Natural killer cell (primary cell): ENCODE results near the gene TRAPPC2. TPM values are rescaled to one million over a fixed set of nuclear protein-coding genes. Genes with fewer than 3 reads are reported as not detected.

Experiments
- ATAC-seq, 3 donors: fragments of 150-1000 bp in 2 of 3; fragments of 200-7000 bp in 1 of 3; cut with Tn5 transposase; 1 replicate in 1 of 3; 2 replicates in 2 of 3; pipeline ENCODE4 v1.10.0; 2021; ENCODE audit warnings: mild to moderate bottlenecking in 2 of 3, moderate library complexity in 2 of 3
- DNase-seq, 2 donors: peaks; one replicate each; pipeline versions ENCODE4 v3.0.0 to v3.0.0-alpha.2; 2013 to 2021; ENCODE audit warnings: mixed read lengths in 1 of 2
- H3K27ac ChIP-seq: one replicate; pipeline ENCODE4 v1.5.1; 2013; ENCODE audit warnings: mild to moderate bottlenecking, low read length
- H3K27me3 ChIP-seq: one replicate; pipeline ENCODE4 v1.6.1; 2013; ENCODE audit warnings: low read length; ENCODE audit not compliant: control insufficient read depth, insufficient read depth
- H3K36me3 ChIP-seq: one replicate; pipeline ENCODE4 v1.6.1; 2013; ENCODE audit warnings: low read length; ENCODE audit not compliant: control insufficient read depth, insufficient read depth
- H3K4me1 ChIP-seq: one replicate; pipeline ENCODE4 v1.6.1; 2013; ENCODE audit warnings: low read length; ENCODE audit not compliant: control insufficient read depth, insufficient read depth
- H3K4me3 ChIP-seq: one replicate; pipeline ENCODE4 v1.5.1; 2013; ENCODE audit warnings: low read length
- H3K9me3 ChIP-seq: one replicate; pipeline ENCODE4 v1.6.1; 2013; ENCODE audit warnings: low read length; ENCODE audit not compliant: control insufficient read depth, insufficient read depth
- H3K27ac Mint-ChIP-seq, 2 donors: one replicate each; pipeline ENCODE4 v1.8.0; 2022; ENCODE audit warnings: mild to moderate bottlenecking in 2 of 2, mixed read lengths in 2 of 2, moderate library complexity in 1 of 2
- H3K27me3 Mint-ChIP-seq, 2 donors: one replicate each; pipeline ENCODE4 v1.8.0; 2022; ENCODE audit warnings: low read depth in 2 of 2, mixed read lengths in 2 of 2
- H3K36me3 Mint-ChIP-seq: one replicate; pipeline ENCODE4 v1.8.0; 2022; ENCODE audit warnings: mixed read lengths
- H3K4me1 Mint-ChIP-seq, 2 donors: one replicate each; pipeline ENCODE4 v1.8.0; 2022; ENCODE audit warnings: mixed read lengths in 2 of 2
- H3K4me3 Mint-ChIP-seq: one replicate; pipeline ENCODE4 v1.8.0; 2022; ENCODE audit warnings: mild to moderate bottlenecking, moderate library complexity, mixed read lengths
- H3K9me3 Mint-ChIP-seq, 2 donors: one replicate each; pipeline ENCODE4 v1.8.0; 2022; ENCODE audit warnings: mixed read lengths in 2 of 2
- WGBS: methylation state at CpG from one replicate; pipeline ENCODE4 v1.1.7; 2013; ENCODE audit warnings: missing lambda C conversion rate; ENCODE audit not compliant: insufficient coverage; 5-methylcytosine and 5-hydroxymethylcytosine counted together
- intact Hi-C: fragments of 100-400 bp; cut with micrococcal nuclease; formaldehyde crosslinking; loops from one replicate; pipeline ENCODE4 v1.14.2; 2022
- total RNA-seq, 4 donors: library from RNA; stranded (reverse); fragments of 120-200 nt in 1 of 4; gene quantifications; one replicate each; pipeline versions ENCODE4 v1.2.3 to v1.2.4, GENCODE V29; 2013 to 2022
- TF ChIP-seq, protein P1 (sequence below): fragments of 200-600 bp; IDR thresholded peaks from one replicate; pipeline ENCODE4 v1.8.0; 2022; ENCODE audit warnings: antibody characterized with exemption

The TRAPPC2 gene
- total RNA-seq, 3 donors from 2014 or later (not counting 1 experiment from before 2014, with no cell fraction given): 24.2 to 63.3 (median 42.4) TPM

GRCh38 chrX:13756381-13756780 lies 22.0 kb upstream of the TRAPPC2 start:
- H3K27ac ChIP-seq: no peak overlapping the region
- DNase-seq (no peak), ATAC-seq (no peak)
- H3K9me3 ChIP-seq: no peaks in the 10 kb centered on the region
- H3K9me3 Mint-ChIP-seq: no peaks in the 10 kb centered on the region
- no peak overlapping the region for H3K4me3 Mint-ChIP-seq
- TF ChIP-seq, protein P1, sequence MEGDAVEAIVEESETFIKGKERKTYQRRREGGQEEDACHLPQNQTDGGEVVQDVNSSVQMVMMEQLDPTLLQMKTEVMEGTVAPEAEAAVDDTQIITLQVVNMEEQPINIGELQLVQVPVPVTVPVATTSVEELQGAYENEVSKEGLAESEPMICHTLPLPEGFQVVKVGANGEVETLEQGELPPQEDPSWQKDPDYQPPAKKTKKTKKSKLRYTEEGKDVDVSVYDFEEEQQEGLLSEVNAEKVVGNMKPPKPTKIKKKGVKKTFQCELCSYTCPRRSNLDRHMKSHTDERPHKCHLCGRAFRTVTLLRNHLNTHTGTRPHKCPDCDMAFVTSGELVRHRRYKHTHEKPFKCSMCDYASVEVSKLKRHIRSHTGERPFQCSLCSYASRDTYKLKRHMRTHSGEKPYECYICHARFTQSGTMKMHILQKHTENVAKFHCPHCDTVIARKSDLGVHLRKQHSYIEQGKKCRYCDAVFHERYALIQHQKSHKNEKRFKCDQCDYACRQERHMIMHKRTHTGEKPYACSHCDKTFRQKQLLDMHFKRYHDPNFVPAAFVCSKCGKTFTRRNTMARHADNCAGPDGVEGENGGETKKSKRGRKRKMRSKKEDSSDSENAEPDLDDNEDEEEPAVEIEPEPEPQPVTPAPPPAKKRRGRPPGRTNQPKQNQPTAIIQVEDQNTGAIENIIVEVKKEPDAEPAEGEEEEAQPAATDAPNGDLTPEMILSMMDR: no peak
- WGBS: 94% methylated on average over 2 of the region's 4 CpGs
- H3K4me1 ChIP-seq: peaks cover 6% of the 10 kb centered on the region
- H3K27me3 ChIP-seq: no peaks in the 10 kb centered on the region
- H3K36me3 ChIP-seq: peaks cover 60% of the 10 kb centered on the region
- intact Hi-C loops: no loop called here
- H3K4me1 Mint-ChIP-seq: peaks cover 17 to 24% of the 10 kb centered on the region in 2 donors
- H3K36me3 Mint-ChIP-seq: peaks cover 15% of the 10 kb centered on the region
- no peak overlapping the region for H3K4me3 ChIP-seq
- H3K27me3 Mint-ChIP-seq: no peaks in the 10 kb centered on the region
- no peak overlapping the region for H3K27ac Mint-ChIP-seq

DNA sequence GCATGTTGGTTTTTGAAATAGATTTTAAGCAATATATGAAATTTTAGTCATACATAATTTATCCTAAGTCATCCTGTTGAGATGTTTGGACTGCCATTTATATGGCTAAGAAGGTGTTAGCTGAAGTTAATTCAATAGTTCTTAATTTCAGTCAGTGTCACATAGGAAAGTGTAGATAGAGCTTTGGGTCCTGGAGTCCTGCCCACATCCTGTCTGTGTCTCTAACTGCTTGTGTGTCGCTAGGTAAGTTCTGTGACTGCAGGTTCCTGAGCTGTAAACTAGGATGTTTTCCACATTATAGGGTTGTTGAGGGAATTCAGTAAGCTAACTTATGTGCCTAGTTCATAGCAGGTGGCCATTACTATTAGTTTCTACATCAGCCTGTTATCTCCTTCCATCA lies 20.8 kb upstream of the TRAPPC2 start:
- peaks cover 26 to 31% of the 10 kb centered on the region in 2 donors for H3K4me1 Mint-ChIP-seq
- H3K27me3 Mint-ChIP-seq: no peaks in the 10 kb centered on the region
- DNase-seq: peak in 1 of 2 donors; percentile 44
- Histone ChIP-seq H3K9me3 (no peaks in the 10 kb centered on the region), H3K27ac (no peak overlapping the region), H3K4me1 (peaks cover 7% of the 10 kb centered on the region), H3K4me3 (no peak overlapping the region), H3K36me3 (peaks cover 52% of the 10 kb centered on the region), H3K27me3 (no peaks in the 10 kb centered on the region)
- WGBS: no CpG with 5 or more reads among the region's 1 CpG
- intact Hi-C loops: no loop called here
- H3K27ac Mint-ChIP-seq: peak overlapping the region; percentile 54 to 69
- no peak overlapping the region for H3K4me3 Mint-ChIP-seq
- no peaks in the 10 kb centered on the region for H3K9me3 Mint-ChIP-seq
- H3K36me3 Mint-ChIP-seq: peaks cover 14% of the 10 kb centered on the region
- ATAC-seq: peak; percentile 64 to 75 (median 73)
- TF ChIP-seq, protein P1: no peak

DNA sequence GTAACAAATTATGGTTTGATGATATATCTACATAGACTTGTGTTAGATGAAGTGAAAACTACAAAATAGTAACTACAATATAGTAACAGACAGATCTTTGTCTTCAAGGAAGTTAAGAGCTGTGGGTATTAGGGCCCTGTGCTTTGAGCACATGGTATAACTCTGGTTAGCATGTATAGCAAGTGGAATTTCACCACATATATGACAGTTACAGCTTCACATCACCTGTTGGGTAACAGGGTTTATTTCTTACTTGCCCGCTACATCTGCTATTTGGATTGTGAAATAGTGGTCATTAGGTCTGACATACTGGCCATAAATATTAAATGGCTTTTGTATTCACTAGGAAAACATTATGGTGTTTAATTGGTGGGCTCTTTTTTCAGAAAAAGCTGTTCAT lies 20.3 kb upstream of the TRAPPC2 start:
- TF ChIP-seq, protein P1: no peak
- DNase-seq (no peak), ATAC-seq (no peak)
- Mint-ChIP-seq H3K27me3 (no peaks in the 10 kb centered on the region), H3K9me3 (no peaks in the 10 kb centered on the region), H3K27ac (peak overlapping the region; percentile 54 to 69), H3K36me3 (peaks cover 9% of the 10 kb centered on the region), H3K4me3 (no peak overlapping the region), H3K4me1 (peaks cover 31 to 34% of the 10 kb centered on the region in 2 donors)
- Histone ChIP-seq H3K27ac (no peak overlapping the region), H3K4me1 (peaks cover 6% of the 10 kb centered on the region), H3K36me3 (peaks cover 50% of the 10 kb centered on the region), H3K9me3 (no peaks in the 10 kb centered on the region), H3K4me3 (no peak overlapping the region), H3K27me3 (no peaks in the 10 kb centered on the region)
- 100% methylated on average over 1 of the region's 1 CpG for WGBS
- intact Hi-C loops: no loop called here

- H3K4me1 ChIP-seq: peaks cover 6% of the 10 kb centered on the region
- TF ChIP-seq, protein P1: no peak
- H3K4me3 ChIP-seq: no peak overlapping the region
- WGBS: 21% methylated on average over 3 of the region's 3 CpGs
- Mint-ChIP-seq H3K36me3 (no peaks in the 10 kb centered on the region), H3K9me3 (no peaks in the 10 kb centered on the region), H3K4me1 (peaks cover 23 to 34% of the 10 kb centered on the region in 2 donors), H3K27me3 (no peaks in the 10 kb centered on the region), H3K4me3 (no peak overlapping the region), H3K27ac (peak overlapping the region; percentile 35 to 46)
- DNase-seq (no peak), ATAC-seq (no peak)
- H3K27ac ChIP-seq: no peak overlapping the region
- intact Hi-C loops: no loop called here
- H3K9me3 ChIP-seq: no peaks in the 10 kb centered on the region
- no peaks in the 10 kb centered on the region for H3K27me3 ChIP-seq
- peaks cover 46% of the 10 kb centered on the region for H3K36me3 ChIP-seq
Observed at GRCh38 chrX:13752646-13753045, 18.2 kb upstream of the TRAPPC2 start.
